Smooth muscle cell (in vitro differentiated cells): ENCODE measurements around the gene MMP28. TPM values are rescaled to one million over a fixed set of nuclear protein-coding genes. Genes with fewer than 3 reads are reported as not detected.
A peak's percentile ranks its signal among the peaks of the same experiment; 100 is the strongest.

Source experiments
- DNase-seq: peaks from one replicate; lab custom pipeline; 2025; ENCODE audit not compliant: unreplicated experiment; lab: John Stamatoyannopoulos, UW
- H2AFZ ChIP-seq: fragments of 200-600 bp; sonication (generic); 2 replicates; pipeline ENCODE4 v1.6.0; 2016; ENCODE audit warnings: antibody characterized with exemption, low read depth, mild to moderate bottlenecking
- H3F3A ChIP-seq: fragments of 200-600 bp; sonication (generic); 2 replicates; pipeline ENCODE4 v1.6.0; 2017; ENCODE audit warnings: antibody characterized with exemption, low read depth
- H3K27ac ChIP-seq: fragments of 200-600 bp; sonication (generic); 2 replicates; pipeline ENCODE4 v1.5.1; 2016; ENCODE audit warnings: low read depth, mild to moderate bottlenecking
- H3K27me3 ChIP-seq: fragments of 200-600 bp; sonication (generic); 2 replicates; pipeline ENCODE4 v1.6.1; 2016; ENCODE audit warnings: low read depth, mild to moderate bottlenecking
- H3K36me3 ChIP-seq: fragments of 200-600 bp; sonication (generic); 2 replicates; pipeline ENCODE4 v1.5.1; 2016; ENCODE audit warnings: low read depth
- H3K4me1 ChIP-seq: fragments of 200-600 bp; sonication (generic); 2 replicates; pipeline ENCODE4 v1.5.1; 2016; ENCODE audit warnings: low read depth
- H3K4me2 ChIP-seq: fragments of 200-600 bp; sonication (generic); 2 replicates; pipeline ENCODE4 v1.6.0; 2016; ENCODE audit warnings: mild to moderate bottlenecking
- H3K4me3 ChIP-seq: fragments of 200-600 bp; sonication (generic); 2 replicates; pipeline ENCODE4 v1.5.1; 2016; ENCODE audit warnings: mild to moderate bottlenecking
- H3K79me2 ChIP-seq: fragments of 200-600 bp; sonication (generic); 2 replicates; pipeline ENCODE4 v1.6.0; 2016; ENCODE audit warnings: low read depth, mild to moderate bottlenecking
- H3K9ac ChIP-seq: fragments of 200-600 bp; sonication (generic); 2 replicates; pipeline ENCODE4 v1.6.0; 2016; ENCODE audit warnings: low read depth
- H3K9me3 ChIP-seq: fragments of 200-600 bp; sonication (generic); replicated peaks from 2 replicates; pipeline ENCODE4 v1.5.1; 2016; ENCODE audit warnings: low read depth
- H4K20me1 ChIP-seq: fragments of 200-600 bp; sonication (generic); 2 replicates; pipeline ENCODE4 v1.6.0; 2016; ENCODE audit warnings: low read depth
- CTCF ChIP-seq: fragments of 200-600 bp; sonication (generic); IDR thresholded peaks from 2 replicates; pipeline ENCODE4 v1.5.1; 2017; ENCODE audit warnings: borderline replicate concordance, mild to moderate bottlenecking, antibody characterized with exemption; ENCODE audit not compliant: insufficient read depth, poor library complexity, severe bottlenecking
- WGBS: methylation state at CpG from one replicate; pipeline ENCODE4 v1.1.7; 2016; ENCODE audit warnings: low lambda C conversion rate; 5-methylcytosine and 5-hydroxymethylcytosine counted together
- polyA plus RNA-seq: library from polyadenylated mRNA; unstranded; fragments of >200 nt; fragmentation: Nextera tagmentation; extraction: Ambion mirVana; gene quantifications from 2 replicates; pipeline ENCODE4 v1.2.1, GENCODE V29; 2016
- total RNA-seq: library from RNA; depleted of rRNA; stranded (reverse); fragments of >200 nt; gene quantifications from 2 replicates; pipeline ENCODE4 v1.2.3, GENCODE V29; 2014

Gene MMP28
- total and polyA plus RNA-seq, 2 experiments from 2014 or later, result 50.0 to 51.4 TPM

- no peak for TF ChIP-seq CTCF
- DNase-seq, result no peak
- H3K79me2 ChIP-seq, result no peaks in the 10 kb centered on the region
- H3K4me3 ChIP-seq, result no peak overlapping the region
- H3K4me1 ChIP-seq, result no peaks in the 10 kb centered on the region
- no peak overlapping the region for H3K9ac ChIP-seq
- no peak overlapping the region for H2AFZ ChIP-seq
- H3K27me3 ChIP-seq, result peaks cover 24% of the 10 kb centered on the region
- no peaks in the 10 kb centered on the region for H4K20me1 ChIP-seq
- 89% methylated on average over 8 of the region's 8 CpGs for WGBS
- no peaks in the 10 kb centered on the region for H3K9me3 ChIP-seq
- H3F3A ChIP-seq, result no peaks in the 10 kb centered on the region
- no peak overlapping the region for H3K27ac ChIP-seq
- H3K4me2 ChIP-seq, result no peak overlapping the region
- H3K36me3 ChIP-seq, result no peaks in the 10 kb centered on the region
These were observed 50.6 kb downstream of the MMP28 start for GRCh38 chr17:35744830-35745229.

- WGBS, result 50% methylated on average over 7 of the region's 7 CpGs
- no peak overlapping the region for H2AFZ ChIP-seq
- DNase-seq, result peak; percentile 11
These were observed 51.7 kb downstream of the MMP28 start for GRCh38 chr17:35743626-35744328.

GRCh38 chr17:35742896-35743477, 52.5 kb downstream of the MMP28 start:
- peaks cover 16% of the 10 kb centered on the region for H3K27me3 ChIP-seq
- DNase-seq, result no peak
- H3K4me3 ChIP-seq, result no peak overlapping the region
- H3K9ac ChIP-seq, result no peak overlapping the region
- H2AFZ ChIP-seq, result no peak overlapping the region
- H3K4me1 ChIP-seq, result no peaks in the 10 kb centered on the region
- H3K9me3 ChIP-seq, result no peaks in the 10 kb centered on the region
- TF ChIP-seq CTCF, result no peak
- H3K36me3 ChIP-seq, result no peaks in the 10 kb centered on the region
- no peak overlapping the region for H3K4me2 ChIP-seq
- no peaks in the 10 kb centered on the region for H4K20me1 ChIP-seq
- no peak overlapping the region for H3K27ac ChIP-seq
- no peaks in the 10 kb centered on the region for H3F3A ChIP-seq
- 87% methylated on average over 7 of the region's 7 CpGs for WGBS
- H3K79me2 ChIP-seq, result no peaks in the 10 kb centered on the region

More at GRCh38 chr17:35743626-35744328, 51.7 kb downstream of the MMP28 start:
- TF ChIP-seq CTCF, result no peak
- no peak overlapping the region for H3K4me3 ChIP-seq
- no peak overlapping the region for H3K4me2 ChIP-seq
- H3K36me3 ChIP-seq, result no peaks in the 10 kb centered on the region
- H3F3A ChIP-seq, result no peaks in the 10 kb centered on the region
- H3K27ac ChIP-seq, result no peak overlapping the region
- H3K79me2 ChIP-seq, result no peaks in the 10 kb centered on the region
- H3K4me1 ChIP-seq, result no peaks in the 10 kb centered on the region
- no peak overlapping the region for H3K9ac ChIP-seq
- no peaks in the 10 kb centered on the region for H4K20me1 ChIP-seq
- peaks cover 16% of the 10 kb centered on the region for H3K27me3 ChIP-seq
- no peaks in the 10 kb centered on the region for H3K9me3 ChIP-seq

DNA sequence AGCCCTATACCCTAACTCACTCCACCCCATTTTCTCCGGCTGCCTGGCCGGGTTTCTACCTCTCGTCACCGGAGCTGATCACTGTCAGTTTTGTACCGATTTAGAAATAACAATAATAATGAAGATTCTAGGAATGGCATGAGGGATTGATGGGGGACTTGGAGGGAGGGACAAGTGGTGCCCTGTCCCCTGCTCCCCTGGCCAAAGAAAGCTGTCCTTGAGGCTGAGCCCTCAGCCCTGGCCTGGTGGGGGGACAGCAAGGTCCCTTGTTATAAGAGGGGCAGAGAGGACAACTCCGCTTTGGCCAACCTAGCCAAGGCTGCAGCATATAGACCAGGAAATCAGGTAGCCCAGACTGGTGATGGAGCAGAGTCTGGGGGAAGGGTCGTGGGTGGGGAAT, 52.9 kb downstream of the MMP28 start:
- Histone ChIP-seq H3K79me2 (no peaks in the 10 kb centered on the region), H3K27me3 (peaks cover 16% of the 10 kb centered on the region), H3F3A (no peaks in the 10 kb centered on the region), H3K36me3 (no peaks in the 10 kb centered on the region), H3K27ac (no peak overlapping the region), H3K4me3 (no peak overlapping the region), H3K4me2 (no peak overlapping the region), H4K20me1 (no peaks in the 10 kb centered on the region), H3K4me1 (no peaks in the 10 kb centered on the region), H3K9me3 (no peaks in the 10 kb centered on the region), H2AFZ (no peak overlapping the region), H3K9ac (no peak overlapping the region)
- WGBS, result 88% methylated on average over 7 of the region's 7 CpGs
- no peak for TF ChIP-seq CTCF
- no peak for DNase-seq
